ENCODE data around the gene SNX25.

- TF ChIP-seq CTCF (IDR thresholded peaks at IDR 0.05; ENCODE audit: low read depth, low read length, poor library complexity, severe bottlenecking) (no peak), EZH2phosphoT487 (IDR thresholded peaks at IDR 0.05; ENCODE audit: borderline replicate concordance, low read length) (no peak)
These were observed 203.0 kb downstream of the SNX25 start for GRCh38 chr4:185412412-185412811.
